ENCODE data around the gene ADIPOR2.
"Not testable (repeated sequence)": the region's sequence is repeated elsewhere in the genome, so short reads cannot be mapped to it uniquely, and the experiment has no call there.

Gene ADIPOR2

GRCh38 chr12:1706632-1706980 is 15.7 kb downstream of the ADIPOR2 start:
- DNase-seq, result no peak

GRCh38 chr12:1707051-1707450 is 16.2 kb downstream of the ADIPOR2 start:
- no peak for DNase-seq

DNA sequence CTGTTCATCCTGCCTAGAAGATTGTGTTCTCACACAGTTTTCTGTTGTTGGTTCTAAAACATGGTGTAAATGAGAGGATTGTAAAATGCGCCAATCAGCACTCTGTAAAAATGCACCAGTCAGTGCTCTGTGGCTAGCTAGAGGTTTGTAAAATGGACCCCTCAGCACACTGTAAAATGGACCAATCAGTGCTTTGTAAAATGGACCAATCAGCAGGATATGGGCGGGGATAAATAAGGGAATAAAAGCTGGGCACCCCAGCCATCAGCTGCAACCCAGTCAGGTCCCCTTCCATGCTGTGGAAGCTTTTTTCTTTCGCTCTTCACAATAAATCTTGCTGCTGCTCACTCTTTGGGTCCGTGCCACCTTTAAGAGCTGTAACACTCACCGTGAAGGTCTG is 19.1 kb downstream of the ADIPOR2 start:
- not testable (repeated sequence) for DNase-seq

DNA sequence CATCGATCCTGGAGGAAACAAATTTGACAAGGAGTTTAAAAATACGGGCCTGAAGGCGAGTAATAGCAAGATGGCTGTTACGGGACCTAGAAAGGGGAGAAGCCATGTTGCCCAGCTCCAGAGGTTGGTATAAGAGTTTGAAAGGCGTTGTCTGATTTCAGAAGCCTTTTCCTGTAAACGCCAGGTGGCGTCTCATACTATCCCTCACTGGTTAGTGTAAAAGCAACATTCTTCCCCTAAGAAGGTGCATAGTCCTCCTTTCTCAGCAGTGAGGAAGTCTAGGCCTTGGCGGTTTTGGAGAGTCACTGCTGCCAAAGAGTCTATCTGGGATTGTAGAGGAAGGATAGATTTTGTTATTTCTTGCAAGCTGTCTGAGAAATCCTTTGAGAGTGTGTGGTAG is 20.0 kb downstream of the ADIPOR2 start:
- DNase-seq, result not testable (repeated sequence)

GRCh38 chr12:1711536-1712211 is 20.8 kb downstream of the ADIPOR2 start:
- not testable (repeated sequence) for DNase-seq

GRCh38 chr12:1712305-1712704 is 21.4 kb downstream of the ADIPOR2 start:
- DNase-seq, result not testable (repeated sequence)

- DNase-seq, result not testable (repeated sequence)
Measured at GRCh38 chr12:1712852-1713251, 22.0 kb downstream of the ADIPOR2 start.

DNA sequence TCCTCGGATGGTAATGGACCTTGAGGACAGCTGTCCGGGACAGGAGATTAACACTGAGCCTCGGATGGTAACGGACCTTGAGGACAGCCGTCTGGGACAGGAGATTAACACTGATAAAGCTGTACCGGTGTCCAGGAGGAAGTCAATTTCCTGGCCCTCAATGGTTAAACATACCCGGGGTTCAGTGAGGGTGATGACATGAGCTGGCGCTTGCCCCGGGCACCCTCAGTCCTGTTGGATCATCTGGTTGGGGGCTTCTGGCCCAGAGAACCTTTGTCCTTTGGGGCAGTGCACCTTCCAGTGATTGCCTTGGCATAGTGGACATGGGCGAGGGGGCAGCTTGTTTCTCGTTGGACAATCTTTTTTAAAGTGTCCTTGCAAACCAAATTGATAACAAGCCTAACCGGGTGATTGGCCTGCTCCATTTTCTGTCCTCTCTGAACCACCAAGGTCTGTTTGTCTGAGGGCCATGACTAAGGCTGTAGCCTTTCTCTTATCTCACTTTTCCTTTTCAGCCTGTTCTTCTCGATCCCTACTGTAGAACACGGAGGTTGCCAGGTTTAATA is 23.0 kb downstream of the ADIPOR2 start:
- DNase-seq, result not testable (repeated sequence)

- not testable (repeated sequence) for DNase-seq
Measured at GRCh38 chr12:1715459-1715858, 24.6 kb downstream of the ADIPOR2 start.

- DNase-seq, result no peak
Measured at GRCh38 chr12:1716215-1716862, 25.5 kb downstream of the ADIPOR2 start.

DNA sequence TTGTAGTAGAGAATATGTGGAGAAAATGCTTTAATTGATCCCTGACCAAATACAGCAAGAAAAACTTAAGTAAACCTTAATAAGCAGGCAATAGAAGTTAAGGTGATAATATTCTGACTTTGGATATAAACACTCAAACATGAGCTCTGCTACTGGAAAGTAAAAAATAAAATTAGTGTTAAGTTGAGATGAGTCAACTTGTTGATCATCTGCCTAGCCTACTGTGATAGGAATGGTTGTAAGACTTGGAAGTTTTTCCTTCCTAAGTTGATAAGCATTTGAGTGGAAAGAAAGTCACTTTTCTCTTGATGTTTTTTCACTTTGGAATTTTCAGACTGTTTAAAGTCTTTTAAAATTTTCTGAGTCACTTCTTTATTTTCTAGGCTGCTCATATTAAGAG is 26.0 kb downstream of the ADIPOR2 start:
- no peak for DNase-seq

DNA sequence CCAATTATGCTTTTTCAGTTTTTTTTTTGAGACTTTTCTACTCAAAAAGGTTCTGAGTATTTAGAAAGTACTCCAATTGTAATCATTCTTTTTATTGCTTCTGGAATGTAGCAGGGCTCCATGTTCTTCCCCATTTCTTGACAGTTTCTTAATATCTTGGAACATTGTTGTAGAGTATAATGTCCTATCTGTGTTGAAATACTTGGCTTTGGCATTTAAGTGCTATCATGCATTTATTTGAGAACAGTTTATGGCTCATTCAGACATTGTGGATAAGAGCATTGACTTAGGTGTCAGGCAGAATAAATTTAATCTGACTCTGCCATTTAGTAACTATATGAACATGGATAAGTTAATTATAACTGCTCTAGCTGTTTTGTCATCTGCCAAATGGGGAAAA is 28.3 kb downstream of the ADIPOR2 start:
- DNase-seq, result no peak

DNA sequence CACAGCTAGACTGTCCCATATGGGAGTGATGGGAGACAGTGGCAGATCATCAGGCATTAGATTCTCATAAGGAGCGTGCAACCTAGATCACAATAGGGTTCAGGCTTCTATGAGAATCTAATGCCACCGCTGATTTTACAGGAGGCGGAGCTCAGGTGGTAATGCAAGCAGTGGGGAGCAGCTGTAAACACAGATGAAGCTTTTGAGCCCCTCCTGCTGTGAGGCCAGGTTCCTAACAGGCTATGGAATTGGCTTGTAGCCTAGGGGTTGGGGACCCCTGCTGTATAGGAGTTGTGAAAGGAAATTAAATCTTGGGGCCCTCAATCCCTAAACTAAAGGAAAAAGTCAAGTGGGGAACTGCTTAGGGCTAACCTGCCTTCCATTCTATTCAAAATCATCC is 29.6 kb downstream of the ADIPOR2 start:
- DNase-seq, result no peak

GRCh38 chr12:1723721-1724120 is 32.9 kb downstream of the ADIPOR2 start:
- DNase-seq, result no peak

DNA sequence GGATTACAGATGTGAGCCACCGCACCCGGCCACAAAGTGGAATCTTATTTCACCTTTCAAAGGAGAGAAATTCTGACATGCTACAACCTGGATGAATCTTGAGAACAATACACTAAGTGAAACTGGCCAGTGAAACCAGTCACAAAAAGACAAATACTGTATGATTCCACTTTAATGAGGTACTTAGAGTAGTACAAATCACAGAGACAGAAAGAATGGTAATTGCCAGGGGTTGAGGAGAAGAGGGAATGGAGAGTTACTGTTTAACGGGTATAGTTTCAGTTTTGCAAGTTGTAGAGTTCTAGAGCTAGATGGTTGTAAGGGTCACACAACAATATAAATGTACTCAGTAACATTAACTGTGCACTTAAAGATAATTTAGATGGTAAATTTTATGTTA is 33.4 kb downstream of the ADIPOR2 start:
- no peak for DNase-seq

- DNase-seq, result no peak
Measured at GRCh38 chr12:1726753-1727152, 35.9 kb downstream of the ADIPOR2 start.

- no peak for DNase-seq
Measured at GRCh38 chr12:1728824-1729223, 38.0 kb downstream of the ADIPOR2 start.

- DNase-seq, result no peak
Measured at GRCh38 chr12:1731019-1731687, 40.3 kb downstream of the ADIPOR2 start.

GRCh38 chr12:1731688-1732078 is 40.8 kb downstream of the ADIPOR2 start:
- not testable (repeated sequence) for DNase-seq

- no peak for DNase-seq
Measured at GRCh38 chr12:1732914-1733313, 42.0 kb downstream of the ADIPOR2 start.

GRCh38 chr12:1733712-1734111 is 42.8 kb downstream of the ADIPOR2 start:
- DNase-seq, result not testable (repeated sequence)

DNA sequence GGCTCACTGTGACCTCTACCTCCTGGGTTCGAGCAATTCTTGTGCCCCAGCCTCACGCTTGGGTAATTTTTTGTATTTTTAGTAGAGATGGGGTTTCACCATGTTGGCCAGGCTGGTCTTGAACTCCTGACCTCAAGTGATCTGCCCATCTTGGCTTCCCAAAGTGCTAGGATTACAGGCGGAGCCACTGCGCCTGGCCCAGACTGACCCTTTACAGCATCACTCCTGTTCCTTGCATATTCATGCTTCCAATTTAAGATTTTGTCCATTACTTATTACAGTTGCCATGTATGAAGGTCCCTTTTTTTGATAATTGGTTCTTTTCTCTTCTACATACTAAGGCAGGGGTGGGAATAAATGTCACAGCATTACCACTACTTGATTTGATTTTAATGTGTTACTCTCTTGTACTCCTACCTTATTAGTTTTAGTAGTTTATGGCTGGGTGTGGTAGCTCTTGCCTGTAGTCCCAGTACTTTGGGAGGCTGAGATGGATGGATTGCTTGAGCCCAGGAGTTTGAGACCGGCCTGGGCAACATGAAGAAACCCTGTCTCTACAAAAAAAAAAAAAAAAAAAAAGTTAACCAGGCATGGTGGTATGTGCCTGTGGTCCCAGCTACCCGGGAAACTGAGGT is 46.9 kb downstream of the ADIPOR2 start:
- no peak for DNase-seq

DNA sequence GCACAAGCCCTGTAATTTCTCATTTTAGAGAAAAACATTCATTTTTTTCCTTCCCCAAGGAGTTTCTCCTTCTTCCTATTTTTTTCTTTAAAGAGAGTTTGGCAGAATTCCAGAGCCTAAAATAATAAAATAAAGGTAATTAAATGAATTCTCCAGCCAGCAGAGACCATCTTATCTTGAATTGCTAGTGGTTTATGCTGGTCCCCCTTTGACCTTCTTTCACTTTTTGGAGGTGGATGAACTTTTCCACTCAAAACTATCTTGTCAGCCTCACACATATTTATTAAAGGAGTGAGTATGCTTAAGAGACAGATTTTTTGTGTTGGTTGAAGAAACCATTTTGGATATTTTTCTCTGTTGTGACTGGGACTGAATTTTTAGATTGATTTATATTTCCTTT is 47.6 kb downstream of the ADIPOR2 start:
- no peak for DNase-seq
